MM.1S (cell line): ENCODE results near the gene PNPLA7.

Experiments used
- CTCF ChIP-seq: fragments of 300-600 bp; sonication (generic); IDR thresholded peaks from 2 replicates; pipeline ENCODE4 v1.5.1; 2016; ENCODE audit warnings: antibody characterized with exemption, low read length, mixed read lengths
- EZH2phosphoT487 ChIP-seq: fragments of 300-600 bp; sonication (generic); IDR thresholded peaks from 2 replicates; pipeline ENCODE4 v1.6.1; 2018; ENCODE audit warnings: antibody characterized with exemption, low read length

- TF ChIP-seq CTCF (no peak), EZH2phosphoT487 (no peak)
Measured at GRCh38 chr9:137501457-137501856, 48.7 kb downstream of the PNPLA7 start.
